Lung (tissue), 12 donors: ENCODE measurements around the gene SIK3. TPM values are rescaled to one million over a fixed set of nuclear protein-coding genes. Genes with fewer than 3 reads are reported as not detected.

ENCODE experiments used
- ATAC-seq: fragments of 200-7000 bp; cut with Tn5 transposase; one replicate; pipeline ENCODE4 v1.9.1; 2020; ENCODE audit warnings: moderate number of reproducible peaks; ENCODE audit not compliant: insufficient read depth, low FRiP score
- DNase-seq, 3 donors: peaks; one replicate each; pipeline ENCODE4 v3.0.0-alpha.2; 2013 to 2017
- H3K27ac ChIP-seq, 2 donors: one replicate each; pipeline ENCODE4 v1.5.1; 2013; ENCODE audit warnings: mild to moderate bottlenecking in 2 of 2, moderate library complexity in 2 of 2, control low read depth in 1 of 2, inconsistent platforms in 1 of 2, low read depth in 1 of 2, low read length in 1 of 2
- H3K27me3 ChIP-seq, 3 donors: one replicate each; pipeline ENCODE4 v1.5.1; 2013; ENCODE audit warnings: low read length in 2 of 3; ENCODE audit not compliant: control insufficient read depth in 3 of 3, insufficient read depth in 3 of 3
- H3K36me3 ChIP-seq, 4 donors: one replicate each; pipeline ENCODE4 v1.5.1; 2013; ENCODE audit warnings: low read length in 4 of 4, mild to moderate bottlenecking in 1 of 4, moderate library complexity in 1 of 4; ENCODE audit not compliant: control insufficient read depth in 4 of 4, insufficient read depth in 4 of 4
- H3K4me1 ChIP-seq, 5 donors: one replicate each; pipeline ENCODE4 v1.5.1; 2013; ENCODE audit warnings: low read length in 5 of 5, mild to moderate bottlenecking in 2 of 5, moderate library complexity in 1 of 5; ENCODE audit not compliant: control insufficient read depth in 5 of 5, insufficient read depth in 5 of 5
- H3K4me3 ChIP-seq: one replicate; pipeline ENCODE4 v1.5.1; 2013; ENCODE audit warnings: mild to moderate bottlenecking, control low read depth, moderate library complexity
- H3K9ac ChIP-seq, 2 donors: one replicate each; pipeline ENCODE4 v1.5.1; 2013; ENCODE audit warnings: low read length in 2 of 2, control low read depth in 1 of 2; ENCODE audit not compliant: insufficient read depth in 1 of 2
- H3K9me3 ChIP-seq, 4 donors: one replicate each; pipeline ENCODE4 v1.5.1; 2013; ENCODE audit warnings: low read length in 3 of 4, mild to moderate bottlenecking in 1 of 4, moderate library complexity in 1 of 4; ENCODE audit not compliant: control insufficient read depth in 4 of 4, insufficient read depth in 3 of 4
- WGBS, 2 donors: extraction: QIAGEN DNeasy Blood & Tissue Kit; methylation state at CpG; one replicate each; pipeline ENCODE4 v1.1.7; 2013; 5-methylcytosine and 5-hydroxymethylcytosine counted together
- polyA plus RNA-seq, 2 donors: library from polyadenylated mRNA; stranded (reverse); fragments of 200-250 nt; gene quantifications; one replicate each; pipeline ENCODE4 v1.2.1, GENCODE V29; 2013
- total RNA-seq, 2 donors: library from RNA; depleted of rRNA in 1 of 2; stranded (reverse); fragments of >200 nt in 1 of 2; gene quantifications; one replicate each; pipeline ENCODE4 v1.2.1, GENCODE V29; 2014 to 2021
- TF ChIP-seq, protein P1 (sequence below): IDR thresholded peaks from 2 replicates; pipeline ENCODE4 v1.5.1; 2012; ENCODE audit warnings: mild to moderate bottlenecking; ENCODE audit errors: control extremely low read depth, extremely low read depth
- donor health status: control.
- donor health status: control.
- donor health status: Bipolar disorder and iron deficiency.
- donor health status: healthy.
- donor health status: DM: yes; HTN: yes; CAD: no.

SIK3 gene
- total and polyA plus RNA-seq, 4 donors = 9.0 to 43.4 (median 29.6) TPM

DNA sequence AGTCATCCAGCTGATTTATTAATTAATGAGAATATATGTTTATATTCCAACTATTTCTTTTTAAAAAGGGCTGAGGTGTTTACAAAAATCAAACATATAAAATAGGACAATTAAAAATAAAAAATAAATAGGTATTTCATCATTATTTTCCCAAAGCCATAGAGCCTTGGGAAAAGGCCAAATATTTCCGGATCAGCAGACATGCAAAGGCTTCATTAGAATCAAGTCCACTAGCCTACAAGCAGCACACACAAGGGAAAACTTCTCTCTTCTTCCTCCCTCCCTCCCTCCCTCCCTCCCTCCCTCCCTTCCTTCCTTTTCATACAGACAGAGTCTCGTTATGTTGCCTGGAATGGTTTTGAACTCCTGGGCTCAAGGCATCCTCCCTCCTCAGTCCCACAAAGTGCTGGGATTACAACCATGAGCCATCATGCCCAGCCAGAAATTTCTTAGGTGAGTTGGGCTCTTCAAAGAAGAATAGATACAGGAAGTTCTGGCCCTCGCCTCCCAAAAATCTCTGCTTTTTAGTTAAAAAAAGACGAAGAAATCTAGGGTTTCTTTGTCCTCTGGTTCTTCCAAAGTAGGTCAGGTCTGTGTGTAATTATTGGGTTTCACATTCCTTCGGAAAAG is 121.2 kb downstream of the SIK3 start:
- no peak for ATAC-seq

DNA sequence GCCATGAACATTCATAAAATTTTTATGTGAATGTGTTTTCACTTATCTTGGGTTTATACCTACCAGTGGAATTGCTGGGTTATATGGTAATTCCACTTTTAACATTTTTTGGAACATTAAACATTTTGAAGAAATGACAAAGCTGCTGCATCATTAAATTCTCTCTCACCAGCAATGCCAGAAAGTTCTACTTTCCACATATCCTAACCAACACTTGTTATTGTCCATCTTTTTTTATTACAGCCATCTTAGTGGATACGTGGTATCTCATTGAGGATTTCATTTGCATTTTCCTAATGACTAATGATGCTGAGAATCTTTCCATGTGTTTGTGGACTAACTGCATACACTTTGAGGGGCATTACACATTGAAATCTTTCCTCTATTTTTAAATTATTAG is 122.6 kb downstream of the SIK3 start:
- ATAC-seq = no peak
- no peaks in the 10 kb centered on the region for H3K27me3 ChIP-seq
- H3K4me1 ChIP-seq = peaks cover 0 to 6% (median 2%) of the 10 kb centered on the region in 5 donors
- no peaks in the 10 kb centered on the region for H3K36me3 ChIP-seq
- WGBS, 2 donors = 97 to 100% methylated on average over 1 of the region's 1 CpG
- TF ChIP-seq, protein P1, sequence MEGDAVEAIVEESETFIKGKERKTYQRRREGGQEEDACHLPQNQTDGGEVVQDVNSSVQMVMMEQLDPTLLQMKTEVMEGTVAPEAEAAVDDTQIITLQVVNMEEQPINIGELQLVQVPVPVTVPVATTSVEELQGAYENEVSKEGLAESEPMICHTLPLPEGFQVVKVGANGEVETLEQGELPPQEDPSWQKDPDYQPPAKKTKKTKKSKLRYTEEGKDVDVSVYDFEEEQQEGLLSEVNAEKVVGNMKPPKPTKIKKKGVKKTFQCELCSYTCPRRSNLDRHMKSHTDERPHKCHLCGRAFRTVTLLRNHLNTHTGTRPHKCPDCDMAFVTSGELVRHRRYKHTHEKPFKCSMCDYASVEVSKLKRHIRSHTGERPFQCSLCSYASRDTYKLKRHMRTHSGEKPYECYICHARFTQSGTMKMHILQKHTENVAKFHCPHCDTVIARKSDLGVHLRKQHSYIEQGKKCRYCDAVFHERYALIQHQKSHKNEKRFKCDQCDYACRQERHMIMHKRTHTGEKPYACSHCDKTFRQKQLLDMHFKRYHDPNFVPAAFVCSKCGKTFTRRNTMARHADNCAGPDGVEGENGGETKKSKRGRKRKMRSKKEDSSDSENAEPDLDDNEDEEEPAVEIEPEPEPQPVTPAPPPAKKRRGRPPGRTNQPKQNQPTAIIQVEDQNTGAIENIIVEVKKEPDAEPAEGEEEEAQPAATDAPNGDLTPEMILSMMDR = no peak
- H3K4me3 ChIP-seq = no peak overlapping the region
- no peaks in the 10 kb centered on the region for H3K9me3 ChIP-seq
- no peak overlapping the region for H3K27ac ChIP-seq
- H3K9ac ChIP-seq = no peak overlapping the region
- no peak for DNase-seq

More for the DNA sequence above, 121.2 kb downstream of the SIK3 start:
- Histone ChIP-seq H3K4me1 (peaks cover 0 to 10% (median 2%) of the 10 kb centered on the region in 5 donors), H3K27ac (no peak overlapping the region), H3K9ac (no peak overlapping the region), H3K9me3 (no peaks in the 10 kb centered on the region), H3K27me3 (no peaks in the 10 kb centered on the region), H3K36me3 (no peaks in the 10 kb centered on the region), H3K4me3 (no peak overlapping the region)
- WGBS, 2 donors = 67 to 72% methylated on average over 5 of the region's 5 CpGs
- no peak for DNase-seq
- TF ChIP-seq, protein P1 = no peak

DNA sequence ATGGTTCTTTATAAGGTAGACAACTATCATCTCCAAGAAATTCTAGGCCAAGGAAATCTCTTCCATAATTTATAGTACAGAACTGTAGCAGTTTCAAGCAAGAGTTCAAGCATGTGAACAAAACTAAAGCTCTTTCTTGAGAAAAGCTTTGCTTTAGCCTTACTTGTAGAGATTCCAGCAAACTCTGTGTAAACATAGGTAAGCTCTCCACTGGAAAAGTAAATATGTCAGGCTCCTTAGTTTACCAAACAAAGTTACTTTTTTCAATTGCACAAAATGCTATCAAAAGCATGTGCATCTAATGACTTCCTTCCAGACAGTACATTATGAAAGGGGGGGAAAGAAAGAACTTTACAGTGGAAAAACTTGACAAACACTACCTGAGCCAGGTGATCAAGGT is 125.0 kb downstream of the SIK3 start:
- no peak for DNase-seq
- H3K9me3 ChIP-seq = no peaks in the 10 kb centered on the region
- H3K4me3 ChIP-seq = no peak overlapping the region
- H3K27ac ChIP-seq = no peak overlapping the region
- peaks cover 0 to 5% (median 3%) of the 10 kb centered on the region in 5 donors for H3K4me1 ChIP-seq
- no peaks in the 10 kb centered on the region for H3K27me3 ChIP-seq
- H3K36me3 ChIP-seq = no peaks in the 10 kb centered on the region
- H3K9ac ChIP-seq = no peak overlapping the region
- no peak for ATAC-seq
- TF ChIP-seq, protein P1 = no peak

DNA sequence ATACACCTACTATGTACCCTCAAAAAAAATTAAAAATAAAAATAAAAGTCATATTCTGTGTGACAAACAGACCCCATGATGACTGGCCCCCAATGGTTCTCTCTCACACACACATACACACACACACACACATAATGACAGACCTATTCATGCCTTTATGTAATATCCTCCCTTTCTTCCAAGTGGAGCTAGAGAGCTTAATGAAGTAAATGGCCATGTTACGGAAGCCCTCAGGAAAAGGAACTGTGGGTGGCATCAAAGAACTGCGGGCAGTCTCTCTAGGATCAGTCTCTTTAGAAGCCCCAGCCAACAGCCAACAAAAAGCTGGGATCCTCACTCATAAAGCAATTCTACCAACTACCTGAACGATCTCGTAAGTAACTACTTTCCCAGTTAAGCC is 125.5 kb downstream of the SIK3 start:
- no peak overlapping the region for H3K27ac ChIP-seq
- no peak overlapping the region for H3K9ac ChIP-seq
- TF ChIP-seq, protein P1 = no peak
- WGBS, 2 donors = 40 to 54% methylated on average over 4 of the region's 4 CpGs
- peaks cover 0 to 5% (median 3%) of the 10 kb centered on the region in 5 donors for H3K4me1 ChIP-seq
- no peaks in the 10 kb centered on the region for H3K27me3 ChIP-seq
- H3K4me3 ChIP-seq = no peak overlapping the region
- DNase-seq (peak in 2 of 3 donors; percentile 15 to 22), ATAC-seq (no peak)
- no peaks in the 10 kb centered on the region for H3K9me3 ChIP-seq
- H3K36me3 ChIP-seq = no peaks in the 10 kb centered on the region
